GM19452 (cell line): ENCODE data around the gene FOXL1.

Source experiments
- ATAC-seq: cut with Tn5 transposase; IDR thresholded peaks from one replicate; pipeline ENCODE4 v1.9.1; 2021; ENCODE audit not compliant: unreplicated experiment

Gene FOXL1

DNA sequence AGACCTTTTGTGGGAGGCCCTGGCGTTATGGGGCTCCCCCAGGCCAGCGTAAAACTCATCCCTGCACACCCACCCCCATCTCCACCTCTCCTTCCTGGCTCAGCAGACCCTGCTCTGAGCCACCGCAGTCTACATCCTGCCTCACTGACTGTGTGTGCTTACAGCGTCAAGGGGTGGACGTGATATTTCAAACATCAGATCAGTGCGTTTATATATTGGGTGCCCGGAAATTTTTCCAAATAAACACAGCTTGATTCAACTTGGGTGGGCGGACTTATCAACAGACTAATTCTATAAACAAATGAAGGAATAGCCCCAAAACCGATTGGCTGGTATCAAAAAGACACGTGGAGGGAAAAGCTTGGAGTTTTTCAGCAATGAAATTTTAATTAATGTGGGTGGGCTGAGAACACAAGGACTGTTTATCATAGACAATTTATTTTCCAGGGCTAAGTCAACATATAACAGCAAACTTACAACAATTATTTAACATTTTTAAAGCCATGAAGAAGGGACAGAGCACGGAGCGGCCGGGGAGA lies at the start of gene FOXL1:
FOXL1 (plus strand) TSS at position 489 of the 539 bp plus-strand sequence. CDS start 175 bp downstream, outside the sequence.
- no peak for ATAC-seq

GRCh38 chr16:86529160-86529559 lies 49.2 kb upstream of the FOXL1 start:
- no peak for ATAC-seq

DNA sequence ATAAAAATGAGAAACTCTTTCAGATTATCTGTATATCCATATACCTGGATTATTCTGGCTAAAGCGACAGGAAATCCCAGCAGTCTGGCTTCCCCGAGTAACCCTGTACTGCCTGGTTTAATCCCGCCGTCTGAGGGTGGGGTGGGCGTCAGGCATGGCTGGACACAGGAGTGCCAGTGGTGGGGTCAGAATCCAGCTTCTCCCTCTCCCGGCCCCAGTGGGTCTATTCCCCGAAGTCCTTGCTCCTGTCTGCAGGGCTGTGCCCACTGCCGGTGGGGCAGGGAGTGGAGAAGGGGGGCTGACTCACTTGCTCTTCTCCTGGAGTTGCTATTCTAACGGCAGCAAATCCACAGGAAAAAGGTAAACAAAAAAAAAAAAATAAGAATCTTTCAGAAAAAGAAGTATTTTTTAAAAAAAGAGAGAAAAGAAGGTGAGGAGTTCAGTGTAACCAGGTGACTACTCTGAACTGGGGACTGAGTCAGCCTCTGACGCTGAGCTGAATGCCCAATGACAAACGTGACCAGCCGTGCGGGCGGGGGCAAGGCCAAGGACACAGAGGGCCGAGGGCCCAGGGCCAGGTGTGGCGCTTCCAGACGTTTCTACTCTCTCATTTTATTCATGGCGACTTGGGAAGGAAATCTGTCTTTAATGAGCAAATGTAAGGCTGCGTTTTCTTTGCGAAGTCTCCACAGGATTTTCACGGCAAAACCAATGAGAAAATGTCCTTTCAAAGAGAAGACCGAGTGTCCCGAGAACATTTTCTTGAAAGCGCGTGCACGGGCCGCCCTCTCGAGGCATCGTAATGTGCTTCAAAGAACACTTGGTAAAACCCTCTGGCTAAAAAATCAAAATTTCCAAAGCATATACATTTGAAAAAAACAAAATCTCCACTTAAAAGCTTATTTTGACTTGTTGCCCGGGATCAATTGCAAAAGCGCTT lies 47.8 kb upstream of the FOXL1 start:
- ATAC-seq = no peak

GRCh38 chr16:86531191-86531545 lies 47.2 kb upstream of the FOXL1 start:
- ATAC-seq = no peak

- ATAC-seq = no peak
Observed at GRCh38 chr16:86531641-86532525, 46.5 kb upstream of the FOXL1 start.

- no peak for ATAC-seq
Observed at GRCh38 chr16:86532526-86532815, 45.9 kb upstream of the FOXL1 start.

- no peak for ATAC-seq
Observed at GRCh38 chr16:86533076-86533475, 45.3 kb upstream of the FOXL1 start.

- ATAC-seq = no peak
Observed at GRCh38 chr16:86533767-86534351, 44.5 kb upstream of the FOXL1 start.

DNA sequence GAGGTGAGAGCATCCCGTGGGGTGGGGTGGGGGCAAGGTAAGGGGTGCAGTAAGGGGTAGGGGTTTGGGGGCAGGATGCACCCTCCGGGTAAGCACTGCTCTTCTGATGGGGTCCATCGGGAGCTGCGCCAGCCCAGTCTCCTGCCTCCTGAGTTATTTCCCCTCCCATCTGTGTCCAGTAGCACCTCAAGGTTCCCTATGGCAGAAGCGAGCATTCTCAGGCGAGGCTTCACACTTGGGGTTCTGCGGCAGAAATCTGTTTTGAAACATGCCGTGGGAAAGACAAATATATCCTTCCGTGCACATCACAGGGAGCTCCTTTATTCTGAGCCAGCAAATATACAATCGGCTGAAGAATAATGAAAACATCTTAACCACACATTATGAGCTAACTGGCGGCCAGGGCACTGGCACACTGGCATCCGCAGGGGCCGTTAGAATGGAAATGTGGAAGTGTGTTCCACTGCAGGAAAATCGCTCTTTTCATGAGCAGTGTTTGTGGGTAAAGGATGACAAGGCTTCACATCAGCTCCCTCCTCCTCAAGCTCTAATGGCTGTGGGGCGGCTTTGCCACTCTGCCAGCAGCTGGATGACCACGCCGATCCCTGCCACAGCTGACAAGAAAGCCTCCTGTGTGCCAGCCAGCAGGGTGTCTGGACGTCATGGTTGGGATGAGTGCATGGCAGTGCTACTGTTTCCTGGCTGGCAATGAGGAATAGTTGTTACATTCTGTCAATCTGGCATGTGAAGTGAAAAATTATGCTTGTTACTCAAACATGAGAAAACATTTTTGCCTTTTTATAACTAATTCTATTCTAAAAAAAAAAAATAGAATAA lies 43.4 kb upstream of the FOXL1 start:
- no peak for ATAC-seq

DNA sequence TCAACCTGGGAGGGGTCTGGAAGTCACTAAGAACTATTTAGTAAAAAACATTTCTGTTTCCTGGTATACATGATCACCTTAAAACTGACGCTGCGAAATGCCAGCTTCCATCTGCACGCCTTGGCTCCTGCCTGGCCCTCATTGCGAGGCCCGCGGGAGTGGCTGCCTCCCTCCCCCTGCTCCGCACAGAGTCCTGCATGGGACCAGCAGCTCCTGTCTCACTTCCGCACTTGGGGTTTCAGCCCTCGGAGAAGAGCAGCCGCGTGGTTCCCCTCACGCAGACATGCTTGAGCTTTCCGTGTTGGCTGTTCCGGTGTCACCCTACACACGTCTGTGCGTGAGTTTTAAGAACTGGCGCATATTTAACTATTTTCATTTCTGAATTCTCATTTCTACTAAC lies 41.7 kb upstream of the FOXL1 start:
- no peak for ATAC-seq

DNA sequence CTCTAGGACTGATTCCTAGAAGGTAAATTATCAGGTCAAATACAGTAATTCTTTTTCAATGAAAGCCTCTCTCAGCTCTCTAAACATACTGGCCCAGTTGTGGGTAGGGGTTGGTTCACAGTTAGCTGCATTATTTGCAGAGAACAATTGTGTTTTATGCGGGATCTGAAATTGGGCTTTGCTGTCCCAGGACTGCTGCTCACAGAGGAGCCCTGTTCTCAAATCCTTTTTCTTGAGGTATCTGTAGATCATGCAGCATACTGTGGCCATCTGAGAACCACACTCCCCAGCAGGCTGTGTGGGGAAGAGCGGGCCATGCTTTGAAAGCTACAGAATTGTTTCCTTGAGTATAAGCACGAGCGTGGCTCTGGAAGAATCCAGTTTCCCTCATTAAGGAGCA lies 40.9 kb upstream of the FOXL1 start:
- no peak for ATAC-seq

GRCh38 chr16:86538196-86538780 lies 40.1 kb upstream of the FOXL1 start:
- ATAC-seq = no peak

- no peak for ATAC-seq
Observed at GRCh38 chr16:86540894-86541293, 37.5 kb upstream of the FOXL1 start.

DNA sequence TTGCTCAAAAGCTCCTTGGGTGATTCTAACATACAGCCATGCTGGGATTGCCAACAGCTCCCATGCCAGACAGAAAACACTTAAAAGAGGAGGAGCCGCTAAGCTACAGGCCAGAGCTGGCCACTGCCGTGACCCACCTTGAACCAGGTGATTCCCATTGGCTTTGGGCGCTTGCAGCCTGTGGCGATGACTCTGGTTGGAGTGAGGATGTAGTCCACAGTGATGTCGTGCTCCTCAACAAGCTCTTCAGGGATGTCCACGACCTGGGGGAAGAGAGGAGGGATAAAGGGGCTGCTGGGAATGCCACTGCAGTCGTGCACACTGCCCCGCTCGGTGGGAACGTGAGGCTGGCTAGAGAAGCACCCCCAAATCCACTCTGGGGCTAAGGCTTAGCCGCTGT lies 36.8 kb upstream of the FOXL1 start:
- ATAC-seq = no peak

GRCh38 chr16:86542756-86543750 lies 35.3 kb upstream of the FOXL1 start:
- ATAC-seq = no peak

GRCh38 chr16:86545481-86545880 lies 32.9 kb upstream of the FOXL1 start:
- ATAC-seq = no peak

- no peak for ATAC-seq
Observed at GRCh38 chr16:86545954-86546637, 32.3 kb upstream of the FOXL1 start.

DNA sequence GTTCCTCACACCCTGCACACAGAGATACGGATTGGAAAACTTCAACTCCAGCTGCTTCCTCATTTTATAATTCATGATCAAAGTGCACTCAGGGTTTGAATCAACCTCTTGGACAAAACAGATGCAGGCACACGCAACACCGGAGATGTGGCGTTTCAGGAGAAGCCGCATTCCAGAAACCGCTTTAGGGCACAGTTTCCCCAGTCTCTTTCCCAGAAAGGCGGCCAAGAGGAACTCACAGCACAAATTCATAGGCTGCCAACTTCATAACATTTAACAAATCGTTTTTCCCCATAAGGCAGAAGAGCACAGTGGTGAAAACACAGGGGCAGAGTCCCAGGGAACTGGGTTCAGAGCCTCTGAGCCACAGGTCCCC lies 31.7 kb upstream of the FOXL1 start:
- no peak for ATAC-seq
